GM10266 (cell line): ENCODE data around the gene ARSI.
A peak's percentile ranks its signal among the peaks of the same experiment; 100 is the strongest.

Experiments used
- DNase-seq: peaks from one replicate; pipeline ENCODE4 v3.0.0; 2012; ENCODE audit errors: extremely low spot score
- TF ChIP-seq, protein P1 (sequence below): IDR thresholded peaks from 2 replicates; pipeline ENCODE4 v1.5.1; 2012; ENCODE audit warnings: mild to moderate bottlenecking, low read depth; ENCODE audit not compliant: control insufficient read depth, insufficient read depth; ENCODE audit errors: missing control alignments

ARSI gene

GRCh38 chr5:150261231-150261630, 41.5 kb downstream of the ARSI start:
- DNase-seq: no peak
- TF ChIP-seq, protein P1, sequence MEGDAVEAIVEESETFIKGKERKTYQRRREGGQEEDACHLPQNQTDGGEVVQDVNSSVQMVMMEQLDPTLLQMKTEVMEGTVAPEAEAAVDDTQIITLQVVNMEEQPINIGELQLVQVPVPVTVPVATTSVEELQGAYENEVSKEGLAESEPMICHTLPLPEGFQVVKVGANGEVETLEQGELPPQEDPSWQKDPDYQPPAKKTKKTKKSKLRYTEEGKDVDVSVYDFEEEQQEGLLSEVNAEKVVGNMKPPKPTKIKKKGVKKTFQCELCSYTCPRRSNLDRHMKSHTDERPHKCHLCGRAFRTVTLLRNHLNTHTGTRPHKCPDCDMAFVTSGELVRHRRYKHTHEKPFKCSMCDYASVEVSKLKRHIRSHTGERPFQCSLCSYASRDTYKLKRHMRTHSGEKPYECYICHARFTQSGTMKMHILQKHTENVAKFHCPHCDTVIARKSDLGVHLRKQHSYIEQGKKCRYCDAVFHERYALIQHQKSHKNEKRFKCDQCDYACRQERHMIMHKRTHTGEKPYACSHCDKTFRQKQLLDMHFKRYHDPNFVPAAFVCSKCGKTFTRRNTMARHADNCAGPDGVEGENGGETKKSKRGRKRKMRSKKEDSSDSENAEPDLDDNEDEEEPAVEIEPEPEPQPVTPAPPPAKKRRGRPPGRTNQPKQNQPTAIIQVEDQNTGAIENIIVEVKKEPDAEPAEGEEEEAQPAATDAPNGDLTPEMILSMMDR: no peak

- DNase-seq: no peak
- TF ChIP-seq, protein P1: peak; percentile 8
Observed at GRCh38 chr5:150258130-150258529, 44.6 kb downstream of the ARSI start.

DNA sequence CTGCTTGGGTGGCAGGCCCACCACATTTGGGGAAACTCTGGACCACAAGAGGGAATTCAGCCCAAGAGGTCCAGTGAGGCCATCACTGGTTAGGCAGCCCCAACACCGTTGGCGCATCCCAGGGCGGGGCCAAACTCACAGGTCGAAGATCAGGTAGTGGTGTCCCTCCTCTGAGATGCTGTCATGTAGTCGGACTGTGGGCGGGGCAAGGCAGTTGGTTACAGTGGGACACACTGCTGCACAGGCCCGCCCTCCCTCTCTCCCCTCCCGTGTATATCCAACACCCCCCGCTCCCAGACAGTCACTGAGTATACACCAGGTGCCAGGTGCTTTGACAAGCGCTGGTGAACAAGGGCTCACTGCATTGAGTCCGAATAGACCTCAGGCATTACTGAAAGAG, 45.3 kb downstream of the ARSI start:
- DNase-seq: no peak
- TF ChIP-seq, protein P1: no peak

- DNase-seq: no peak
- TF ChIP-seq, protein P1: no peak
Observed at GRCh38 chr5:150256410-150257064, 46.2 kb downstream of the ARSI start.

GRCh38 chr5:150255659-150256409, 46.9 kb downstream of the ARSI start:
- TF ChIP-seq, protein P1: no peak
- no peak for DNase-seq

DNA sequence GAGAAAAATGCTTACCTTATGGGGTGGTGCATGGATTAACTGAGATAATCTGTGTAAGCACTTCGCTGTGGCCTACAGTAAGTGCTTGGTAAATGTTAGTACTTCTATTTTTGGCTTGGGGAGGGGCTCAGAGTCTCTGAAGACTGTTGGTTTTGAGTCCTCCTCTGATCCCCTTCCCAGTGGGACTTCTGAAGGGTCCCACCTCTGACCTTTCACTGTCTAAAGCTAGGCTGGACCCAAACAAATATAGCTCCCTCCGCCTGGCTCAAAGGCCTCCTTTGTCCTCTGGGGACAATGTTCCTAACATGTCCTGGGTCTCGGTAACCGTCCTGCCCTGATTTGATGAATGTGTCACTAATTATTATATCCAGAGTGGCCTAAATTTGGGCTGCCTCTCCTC, 47.9 kb downstream of the ARSI start:
- DNase-seq: no peak
- TF ChIP-seq, protein P1: no peak

DNA sequence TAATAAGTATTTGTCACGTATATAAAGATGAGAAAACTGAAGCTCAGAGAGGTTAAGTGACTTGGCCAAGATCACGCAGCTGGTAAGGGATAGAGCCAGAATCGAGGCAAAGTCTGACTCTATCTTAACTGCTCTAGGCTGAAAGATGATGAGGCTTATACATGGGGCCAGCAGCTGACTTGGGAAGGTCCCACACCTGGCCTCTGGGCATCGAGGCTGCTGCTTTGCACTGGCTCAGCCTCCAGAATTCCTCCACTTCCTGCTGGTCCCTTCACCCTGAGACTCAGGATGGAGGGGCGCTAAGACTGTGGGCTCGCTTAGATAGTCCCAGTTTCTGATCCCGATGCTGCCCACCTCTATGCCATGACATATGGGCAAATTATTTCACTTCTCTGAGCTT, 48.3 kb downstream of the ARSI start:
- DNase-seq: no peak
- TF ChIP-seq, protein P1: no peak
